HUDEP-2 (cell line): ENCODE results near the gene GOLGA6L7.
"Not testable (repeated sequence)": the region's sequence is repeated elsewhere in the genome, so short reads cannot be mapped to it uniquely, and the experiment has no call there.

Source experiments
- DNase-seq, 76 experiments: peaks; one replicate each; lab custom pipeline; 2025; ENCODE audit not compliant: unreplicated experiment in 76 of 76; lab: John Stamatoyannopoulos, UW

GOLGA6L7 gene

GRCh38 chr15:28885128-28885629 is 36.7 kb upstream of the GOLGA6L7 start:
- DNase-seq, result no peak

- no peak for DNase-seq
Observed at GRCh38 chr15:28884151-28884940, 35.9 kb upstream of the GOLGA6L7 start.

- DNase-seq, result peak in 1 of 76 experiments; percentile 2
Observed at GRCh38 chr15:28881600-28881999, 33.2 kb upstream of the GOLGA6L7 start.

- no peak for DNase-seq
Observed at GRCh38 chr15:28881170-28881569, 32.7 kb upstream of the GOLGA6L7 start.

- no peak for DNase-seq
Observed at GRCh38 chr15:28880680-28881079, 32.2 kb upstream of the GOLGA6L7 start.

- no peak for DNase-seq
Observed at GRCh38 chr15:28879551-28879950, 31.1 kb upstream of the GOLGA6L7 start.

DNA sequence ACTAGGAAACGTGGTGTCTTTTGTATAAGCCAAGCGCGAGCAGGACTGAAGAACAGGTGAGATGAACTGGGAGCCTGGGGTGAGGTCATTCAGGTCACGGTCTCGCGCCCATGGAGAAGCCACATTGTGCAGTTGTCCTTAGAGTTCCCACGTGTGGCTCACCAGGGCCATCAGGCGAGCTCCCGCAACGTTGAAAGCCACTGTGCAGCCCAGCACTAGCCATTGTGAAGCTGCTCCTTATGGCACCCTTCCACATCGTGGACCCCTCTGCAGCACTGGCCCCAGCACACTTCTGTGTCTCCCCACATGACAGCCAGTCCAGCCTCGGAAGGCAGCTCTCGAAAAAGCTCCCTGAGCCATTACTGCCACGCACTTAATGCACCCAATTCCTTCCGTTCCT is 29.8 kb upstream of the GOLGA6L7 start:
- DNase-seq, result peak in 1 of 76 experiments; percentile 2

DNA sequence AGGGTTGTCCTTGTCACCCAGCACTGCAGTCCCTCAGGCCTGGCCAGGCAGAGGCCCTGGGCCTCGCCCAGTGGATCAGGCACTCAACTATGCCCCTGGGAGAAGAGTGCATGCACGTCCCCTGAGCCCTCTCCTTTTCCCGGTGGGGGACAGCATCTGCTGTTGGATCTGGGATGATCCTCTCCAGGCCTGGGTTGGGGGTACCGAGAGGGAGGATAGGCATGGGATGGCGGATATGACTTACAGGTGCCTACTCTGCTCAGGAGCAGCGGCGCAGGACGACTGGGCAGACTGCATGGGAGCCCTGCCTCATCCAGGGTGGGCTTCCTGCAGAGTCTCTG is 28.4 kb upstream of the GOLGA6L7 start:
- DNase-seq, result no peak

- no peak for DNase-seq
Observed at GRCh38 chr15:28876131-28876844, 27.8 kb upstream of the GOLGA6L7 start.

- no peak for DNase-seq
Observed at GRCh38 chr15:28875461-28876000, 27.1 kb upstream of the GOLGA6L7 start.

DNA sequence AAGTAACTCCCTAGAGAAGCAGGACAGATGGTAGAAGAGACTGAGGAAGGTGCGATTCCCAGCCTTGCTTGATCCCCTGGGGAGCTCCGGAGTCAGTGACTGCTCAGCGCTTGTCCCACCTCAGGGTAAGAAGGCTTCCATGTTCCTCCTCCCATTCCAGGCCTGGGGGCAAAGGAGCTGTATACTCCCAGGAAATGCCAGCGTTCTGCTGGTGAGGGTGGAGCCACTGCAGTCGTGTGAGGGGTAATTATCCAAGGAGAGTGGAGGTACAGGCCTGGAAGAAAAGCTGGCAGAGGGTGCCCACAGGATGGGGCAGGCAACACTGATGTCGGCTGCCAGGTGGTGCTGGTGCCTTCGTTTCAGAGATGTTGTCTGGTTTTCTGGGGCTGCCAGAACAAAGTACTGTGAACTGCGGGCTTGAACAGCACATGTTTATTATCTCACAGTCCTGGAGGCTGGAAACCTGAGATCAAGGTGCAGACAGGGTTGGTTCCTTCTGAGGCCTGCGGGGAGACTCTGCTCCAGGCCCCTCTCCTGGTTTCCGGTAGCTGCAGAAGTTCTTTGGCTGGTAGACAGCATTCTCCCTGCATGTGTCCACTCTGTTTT is 25.2 kb upstream of the GOLGA6L7 start:
- no peak for DNase-seq

- DNase-seq, result no peak
Observed at GRCh38 chr15:28873006-28873405, 24.6 kb upstream of the GOLGA6L7 start.

- no peak for DNase-seq
Observed at GRCh38 chr15:28871168-28871567, 22.7 kb upstream of the GOLGA6L7 start.

DNA sequence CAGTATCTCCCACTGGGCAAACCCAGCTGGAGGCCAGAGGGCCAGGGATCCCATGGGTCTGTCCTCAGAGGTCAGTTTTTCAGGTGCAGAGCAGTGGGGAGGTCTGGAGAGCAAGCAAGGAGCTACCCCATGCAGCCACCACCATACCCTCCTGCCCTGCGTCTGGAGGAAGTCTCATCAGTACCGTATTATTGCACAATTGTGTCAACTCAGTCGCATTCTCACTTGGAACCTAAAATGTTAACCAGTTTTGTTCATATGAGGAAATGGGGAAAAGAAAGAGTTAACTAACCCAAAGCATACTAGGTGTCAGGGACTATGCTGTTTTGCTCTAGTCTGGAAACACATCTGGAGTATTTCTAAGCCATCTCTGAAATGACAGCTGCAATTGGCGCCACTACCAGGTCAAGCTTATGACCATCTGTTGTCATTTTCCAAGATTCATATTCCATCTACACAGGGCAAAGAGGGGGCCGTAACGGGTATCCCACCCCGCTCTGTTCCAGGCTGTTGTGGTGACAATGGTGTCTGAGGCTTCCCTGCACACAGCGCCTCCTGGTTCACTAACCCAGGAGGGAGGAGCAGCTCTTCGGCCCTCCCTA is 20.4 kb upstream of the GOLGA6L7 start:
- DNase-seq, result no peak

DNA sequence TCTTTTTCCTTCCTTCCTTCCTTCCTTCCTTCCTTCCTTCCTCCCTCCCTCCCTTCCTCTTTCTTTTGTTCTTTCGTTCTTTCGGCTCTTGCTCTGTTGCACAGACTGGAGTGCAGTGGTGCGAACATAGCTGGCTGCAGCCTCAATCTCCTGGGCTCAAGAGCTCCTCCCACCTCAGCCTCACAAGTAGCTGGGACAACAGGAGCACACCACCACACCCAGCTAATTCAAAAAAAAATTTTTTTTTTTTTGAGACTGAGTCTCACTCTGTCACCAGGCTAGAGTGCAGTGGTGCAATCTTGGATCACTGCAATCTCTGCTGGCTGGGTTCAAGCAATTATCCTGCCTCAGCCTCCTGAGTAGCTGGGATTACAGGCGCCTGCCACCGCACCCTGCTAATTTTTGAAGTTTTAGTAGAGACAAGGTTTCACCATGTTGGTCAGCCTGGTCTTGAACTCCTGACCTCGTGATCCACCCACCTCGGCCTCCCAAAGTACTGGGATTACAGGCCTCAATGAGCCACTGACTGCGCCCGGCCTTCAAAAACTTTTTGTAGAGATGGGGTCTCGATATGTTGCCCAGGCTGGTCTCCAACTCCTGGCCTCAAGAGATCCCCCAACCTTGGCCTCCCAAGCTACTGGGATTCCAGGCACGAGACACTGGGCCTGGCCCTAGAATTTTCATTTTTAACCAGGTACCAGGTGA is 13.3 kb upstream of the GOLGA6L7 start:
- DNase-seq, result not testable (repeated sequence)

DNA sequence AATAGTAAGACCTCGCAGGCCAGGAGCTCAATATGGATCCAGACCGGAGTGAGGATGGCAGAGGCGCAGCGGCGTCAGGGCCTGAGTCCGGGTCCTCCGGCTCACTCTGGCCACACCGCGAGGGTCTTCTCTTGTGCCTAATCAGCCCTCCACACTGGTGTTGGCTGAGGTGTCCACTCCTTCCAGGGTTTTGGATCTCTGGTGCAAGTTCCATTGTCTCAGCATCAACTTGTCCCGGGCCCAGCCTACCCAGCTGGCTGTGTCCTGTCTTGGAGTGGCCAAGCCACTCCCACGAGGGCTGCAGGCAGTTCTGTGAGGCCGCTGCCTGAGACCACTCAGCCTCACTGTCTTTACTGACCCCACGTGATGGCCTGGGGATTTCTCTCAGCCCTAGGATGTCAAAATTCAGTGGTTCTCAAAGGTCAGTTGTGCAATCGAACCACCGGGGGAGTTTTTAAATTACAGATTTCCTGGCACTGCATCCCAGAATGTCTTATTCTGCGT is 12.6 kb upstream of the GOLGA6L7 start:
- DNase-seq, result no peak

GRCh38 chr15:28854578-28854977 is 6.1 kb upstream of the GOLGA6L7 start:
- not testable (repeated sequence) for DNase-seq

DNA sequence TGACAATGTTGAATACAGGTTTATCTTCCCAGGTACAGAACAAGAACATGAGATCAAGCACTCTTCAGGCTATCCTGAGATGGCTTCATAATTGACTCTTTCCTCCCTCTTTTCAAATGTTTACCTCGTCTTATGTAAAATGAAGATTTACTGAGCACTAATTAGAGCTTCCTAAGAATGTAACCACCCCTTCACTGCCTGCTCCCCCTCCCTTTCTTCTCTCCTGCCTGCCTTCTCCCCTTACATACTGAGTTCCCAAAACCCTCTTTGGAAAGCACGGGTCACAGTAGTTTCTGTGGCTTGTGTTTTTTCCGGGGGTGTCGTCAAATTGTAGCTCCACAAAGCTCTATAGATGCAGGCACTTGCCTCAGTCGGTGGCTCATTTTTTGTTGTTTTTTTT is 5.2 kb upstream of the GOLGA6L7 start:
- not testable (repeated sequence) for DNase-seq

DNA sequence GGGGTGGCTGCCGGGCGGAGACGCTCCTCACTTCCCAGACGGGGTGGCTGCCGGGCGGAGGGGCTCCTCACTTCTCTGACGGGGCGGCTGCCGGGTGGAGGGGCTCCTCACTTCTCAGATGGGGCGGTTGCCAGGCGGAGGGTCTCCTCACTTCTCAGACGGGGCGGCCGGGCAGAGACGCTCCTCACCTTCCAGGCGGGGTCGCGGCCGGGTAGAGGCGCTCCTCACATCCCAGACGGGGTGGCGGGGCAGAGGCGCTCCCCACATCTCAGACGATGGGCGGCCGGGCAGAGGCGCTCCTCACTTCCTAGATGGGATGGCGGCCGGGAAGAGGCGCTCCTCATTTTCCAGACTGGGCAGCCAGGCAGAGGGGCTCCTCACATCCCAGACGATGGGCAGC is 1.3 kb upstream of the GOLGA6L7 start:
- not testable (repeated sequence) for DNase-seq

GRCh38 chr15:28849271-28849670 is 827 bp upstream of the GOLGA6L7 start:
- DNase-seq, result not testable (repeated sequence)
